Measurements from ENCODE around the gene SHQ1.

Gene SHQ1

DNA sequence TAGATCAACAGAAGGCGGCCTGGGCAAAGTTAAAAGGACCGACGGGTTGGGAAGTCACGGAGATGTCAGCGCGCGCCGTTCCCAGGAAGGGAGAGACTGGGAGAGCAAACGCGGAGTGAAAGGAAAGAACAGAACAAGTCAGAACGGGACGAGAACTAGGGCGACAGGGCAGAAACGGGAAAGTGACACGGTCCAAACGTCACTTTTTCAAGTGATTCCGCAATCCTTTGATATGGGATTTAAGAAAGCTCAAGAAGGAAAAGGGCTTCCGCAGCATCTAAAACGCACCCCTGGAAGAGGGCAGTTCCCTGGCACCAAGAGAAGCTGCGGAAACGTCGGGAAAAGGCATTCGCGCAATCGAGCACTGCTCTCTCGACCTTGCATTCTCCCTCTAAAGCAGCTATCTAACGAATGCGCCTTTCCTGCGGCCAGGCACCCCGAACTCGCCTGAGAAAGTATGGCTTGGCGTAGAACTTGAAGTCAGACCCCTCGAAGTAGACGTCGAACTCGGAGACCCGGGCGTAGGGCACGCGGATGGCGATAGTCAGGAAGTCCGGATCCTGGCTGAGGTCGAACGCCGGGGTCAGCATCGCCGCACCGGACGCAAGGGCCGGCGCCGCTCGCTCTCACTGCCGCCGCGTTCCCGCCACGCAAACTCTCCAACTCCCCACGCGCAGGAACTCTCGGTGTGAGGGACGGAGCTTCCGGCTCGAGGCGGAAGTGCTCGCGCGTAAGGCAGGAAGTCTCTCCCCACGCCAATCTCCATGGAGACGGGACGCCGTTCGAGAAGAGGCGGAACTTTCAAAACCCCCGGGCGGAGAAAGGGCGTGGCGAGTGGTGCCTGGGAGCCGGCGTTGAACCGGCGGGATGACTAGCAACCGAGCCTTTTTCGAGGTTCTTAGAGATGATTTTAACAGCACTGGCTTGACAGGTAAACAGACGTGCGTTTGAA, at the start of gene SHQ1:
TSS of gene SHQ1 (minus strand) at position 695 of the 952 bp plus-strand sequence. CDS start at position 590, 105 bp downstream.
- peak; percentile 75 to 90 (median 84) for DNase-seq

DNA sequence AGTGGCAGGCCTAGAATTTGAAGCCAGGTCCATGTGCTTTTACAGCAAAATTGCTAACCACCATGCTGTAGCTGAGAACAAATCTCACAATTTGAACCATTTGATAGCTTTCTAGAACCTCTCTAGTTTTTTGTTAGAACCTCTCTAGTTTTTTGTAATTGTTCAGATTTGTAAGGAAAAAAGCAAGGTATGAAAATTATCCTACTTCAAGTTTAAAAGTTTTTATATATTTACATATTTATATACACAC, 49.4 kb upstream of the SHQ1 start:
- no peak for DNase-seq

GRCh38 chr3:72896996-72897757, 48.9 kb upstream of the SHQ1 start:
- no peak for DNase-seq

- DNase-seq: no peak
Observed at GRCh38 chr3:72894976-72895552, 46.8 kb upstream of the SHQ1 start.

GRCh38 chr3:72892870-72893269, 44.6 kb upstream of the SHQ1 start:
- no peak for DNase-seq

DNA sequence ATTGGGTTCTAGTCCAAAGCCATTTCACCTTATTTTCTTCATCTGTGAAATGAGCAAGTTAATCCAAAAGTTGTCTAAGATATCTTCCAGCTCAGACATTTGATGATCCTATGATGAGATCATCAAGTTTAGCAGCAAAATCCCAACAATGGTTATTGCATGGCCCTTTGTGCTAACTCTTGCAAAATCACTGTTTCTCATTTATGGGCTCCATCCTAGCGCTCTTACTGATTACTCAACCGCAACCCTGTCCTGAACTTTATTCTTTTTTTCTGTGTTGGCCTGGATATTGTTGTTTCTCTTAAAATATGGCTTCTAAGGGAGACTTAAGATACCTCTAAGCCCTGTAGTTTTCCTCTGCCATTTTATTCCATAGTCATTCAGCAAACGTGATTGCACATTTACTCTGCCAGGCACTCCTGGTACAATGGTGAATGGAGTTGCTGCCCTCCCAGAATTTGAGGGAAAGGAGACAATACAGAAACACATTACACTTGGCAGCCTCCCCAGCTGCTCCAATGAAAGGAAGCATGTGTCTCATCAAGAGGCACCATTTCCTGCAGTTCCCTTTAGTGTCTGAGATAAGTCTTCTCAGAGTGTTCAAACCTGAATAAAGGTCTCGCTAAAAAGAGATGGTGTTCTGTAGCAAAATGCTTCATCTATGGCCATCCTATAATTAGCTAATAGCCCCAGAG, 44.0 kb upstream of the SHQ1 start:
- DNase-seq: no peak

- no peak for DNase-seq
Observed at GRCh38 chr3:72891053-72891855, 43.0 kb upstream of the SHQ1 start.

DNA sequence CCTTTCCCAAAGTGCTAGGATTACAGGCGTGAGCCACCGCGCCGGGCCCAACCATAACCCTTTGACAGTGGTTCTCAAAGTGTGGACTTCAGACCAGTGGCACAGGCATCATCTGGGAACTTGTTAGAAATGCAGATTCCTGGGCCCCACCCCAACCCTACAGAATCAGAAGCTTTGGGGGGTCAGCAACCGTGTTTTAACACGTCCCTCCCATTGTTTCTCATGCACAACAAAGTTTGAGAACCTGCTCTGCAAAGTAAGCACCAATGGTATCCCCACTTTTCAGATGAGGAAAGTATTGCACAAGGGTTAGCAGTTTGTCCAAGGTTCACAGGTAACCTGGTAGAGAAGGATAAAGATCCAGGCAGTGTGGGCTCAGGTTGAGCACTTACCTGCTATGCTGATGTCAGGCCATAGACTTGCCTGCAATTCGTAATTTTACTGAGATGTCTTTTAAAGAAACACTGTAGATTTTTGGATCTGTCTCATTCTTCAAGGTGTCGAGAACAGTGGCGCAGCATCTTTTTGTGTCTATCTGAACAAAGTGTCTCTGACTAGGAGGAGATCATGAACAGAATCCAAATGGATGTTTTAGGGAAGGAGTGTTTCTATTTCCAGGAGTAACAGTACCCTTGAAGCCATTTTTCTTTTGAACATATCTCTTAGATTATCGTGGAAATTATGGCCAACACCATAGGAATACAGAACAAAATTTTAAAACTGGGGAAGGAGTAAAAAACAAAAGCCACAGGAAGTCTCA, 42.1 kb upstream of the SHQ1 start:
- DNase-seq: no peak

DNA sequence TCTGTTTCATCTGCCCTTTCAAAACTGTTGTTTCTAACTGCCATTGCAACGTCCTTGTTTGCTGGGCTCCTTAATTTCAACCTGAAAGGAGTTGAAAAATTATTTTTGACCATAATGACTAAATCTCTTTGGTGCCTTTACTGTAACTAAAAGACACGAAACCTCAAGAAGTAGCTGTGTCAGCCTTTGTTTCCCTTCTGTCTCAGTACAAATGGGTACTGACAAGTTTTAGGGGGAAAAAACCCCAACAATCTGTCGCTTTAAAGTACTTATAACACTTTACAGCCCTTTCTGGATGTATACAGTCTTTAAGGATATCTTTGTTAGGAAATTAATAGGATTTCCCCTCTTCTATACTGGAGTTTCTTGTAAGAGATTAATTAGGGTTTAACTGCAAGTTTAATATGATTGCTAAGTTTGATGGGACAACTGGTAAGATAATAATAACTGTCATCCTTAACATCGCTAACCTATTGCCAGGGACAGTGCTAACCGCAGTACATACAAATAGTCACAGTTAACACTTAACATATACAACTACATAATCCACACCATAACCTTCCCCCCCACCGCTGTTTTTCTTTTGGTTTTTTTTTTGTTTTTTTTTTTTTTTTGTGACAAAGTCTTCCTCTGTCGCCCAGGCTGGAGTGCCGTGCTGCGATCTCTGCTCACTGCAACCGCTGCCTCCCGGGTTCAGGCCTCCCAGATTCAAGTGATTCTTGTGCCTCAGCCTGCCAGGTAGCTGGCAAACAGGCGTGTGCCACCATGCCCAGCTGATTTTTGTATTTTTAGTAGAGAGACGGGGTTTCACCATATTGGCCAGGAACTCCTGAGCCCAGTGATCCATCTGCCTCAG, 41.3 kb upstream of the SHQ1 start:
- DNase-seq: no peak

GRCh38 chr3:72888546-72889309, 40.5 kb upstream of the SHQ1 start:
- no peak for DNase-seq

DNA sequence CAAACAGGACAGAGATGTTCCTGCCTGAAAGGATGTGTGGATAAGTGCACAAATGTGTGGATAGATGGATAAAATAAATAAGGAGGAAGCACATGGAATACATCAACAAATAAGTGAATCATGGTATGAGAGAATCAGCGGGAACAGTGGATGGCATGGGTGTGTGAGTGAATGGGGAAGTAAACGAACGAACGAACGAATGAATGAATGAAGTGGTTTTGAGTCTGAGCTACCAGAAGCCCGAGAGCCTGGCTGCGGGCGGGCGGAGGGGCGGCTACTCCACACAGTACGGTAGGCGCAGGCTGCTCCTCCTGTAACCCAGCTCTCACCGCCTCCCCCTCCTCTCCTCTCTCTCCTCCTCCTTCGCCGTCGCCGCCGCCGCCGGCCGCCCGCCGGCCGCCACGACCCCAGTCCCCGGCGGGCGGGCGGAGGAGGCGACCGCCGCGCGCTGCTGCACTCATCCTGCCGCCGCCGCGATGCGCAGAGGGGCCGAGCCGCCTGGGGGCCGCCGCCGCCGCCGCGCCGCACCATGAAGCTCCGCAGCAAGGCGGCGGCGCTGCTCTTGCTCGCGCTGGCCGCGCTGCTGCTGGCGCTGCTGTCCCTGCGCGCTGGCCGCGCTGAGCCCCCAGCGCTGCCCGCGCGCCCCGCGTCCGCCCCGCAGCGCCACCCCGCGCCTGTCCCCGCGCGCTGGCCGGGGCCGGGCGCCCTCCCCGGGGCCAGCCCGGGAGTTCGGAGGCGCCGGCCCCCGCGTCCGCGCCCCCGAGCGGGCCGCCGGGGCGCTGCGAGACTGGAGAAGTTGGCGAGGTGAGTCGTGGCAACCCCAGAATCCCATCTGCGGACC, 39.7 kb upstream of the SHQ1 start, which contains the start of gene GXYLT2:
TSS of gene GXYLT2 (plus strand) at position 342 of the 841 bp plus-strand sequence. CDS start at position 530, 188 bp downstream.
- peak in 1 of 4 experiments; percentile 17 for DNase-seq

- DNase-seq: no peak
Observed at GRCh38 chr3:72887343-72887704, 39.1 kb upstream of the SHQ1 start.

GRCh38 chr3:72872183-72872582, 23.9 kb upstream of the SHQ1 start:
- no peak for DNase-seq

DNA sequence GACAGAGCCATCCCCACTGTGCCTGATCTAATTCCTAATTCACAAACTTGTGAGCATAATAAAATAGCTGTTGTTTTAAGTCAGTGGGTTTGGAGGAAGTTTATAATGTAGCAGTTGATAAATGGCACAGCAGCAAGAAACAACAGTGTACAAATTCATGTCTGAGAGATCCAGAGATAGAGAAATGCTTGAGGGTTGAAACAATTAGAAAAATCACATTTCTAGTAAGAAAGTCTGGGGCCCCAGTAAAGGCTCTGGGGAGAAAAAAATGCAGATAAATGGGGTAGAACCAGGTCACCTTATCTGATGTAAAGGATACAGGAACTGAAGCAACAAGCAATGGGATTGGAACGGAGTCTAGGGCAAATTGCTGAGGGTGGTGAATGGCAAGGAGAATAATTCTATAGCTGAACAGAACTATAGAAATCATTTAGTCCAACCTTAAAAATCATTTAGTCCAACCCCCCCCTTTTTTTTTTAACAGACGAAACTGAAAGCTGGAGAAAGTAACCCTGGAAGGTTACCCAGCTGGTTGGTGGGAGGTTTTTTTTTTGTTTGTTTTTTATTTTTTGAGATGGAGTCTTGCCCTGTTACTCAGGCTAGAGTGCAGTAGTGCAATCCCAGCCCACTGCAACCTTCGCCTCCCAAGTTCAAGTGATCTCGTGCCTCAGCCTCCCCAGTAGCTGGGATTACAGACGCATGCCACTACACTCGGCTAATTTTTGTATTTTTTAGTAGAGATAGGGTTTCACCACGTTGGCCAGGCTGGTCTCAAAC, 14.3 kb upstream of the SHQ1 start:
- DNase-seq: no peak

DNA sequence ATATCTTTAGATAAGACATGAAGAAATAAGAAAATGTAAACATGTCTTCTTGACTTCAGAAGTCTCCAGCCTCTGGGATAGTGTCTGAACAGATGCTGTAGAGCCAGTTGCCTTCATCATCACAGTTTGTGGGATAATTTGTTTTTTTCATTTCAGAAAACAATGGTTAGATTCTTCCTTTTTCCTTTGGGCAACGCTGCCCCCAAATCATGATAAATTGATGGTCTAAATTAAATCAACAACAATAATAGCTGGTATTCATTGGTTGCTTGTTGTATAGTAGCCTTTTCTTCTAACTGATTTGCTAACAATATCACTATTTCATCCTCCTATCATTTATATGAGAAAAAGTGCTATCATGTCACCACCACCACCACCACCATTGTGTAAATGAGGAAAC, 12.6 kb upstream of the SHQ1 start:
- no peak for DNase-seq

- no peak for DNase-seq
Observed at GRCh38 chr3:72860053-72860452, 11.8 kb upstream of the SHQ1 start.

GRCh38 chr3:72855001-72855400, 6.8 kb upstream of the SHQ1 start:
- DNase-seq: no peak

DNA sequence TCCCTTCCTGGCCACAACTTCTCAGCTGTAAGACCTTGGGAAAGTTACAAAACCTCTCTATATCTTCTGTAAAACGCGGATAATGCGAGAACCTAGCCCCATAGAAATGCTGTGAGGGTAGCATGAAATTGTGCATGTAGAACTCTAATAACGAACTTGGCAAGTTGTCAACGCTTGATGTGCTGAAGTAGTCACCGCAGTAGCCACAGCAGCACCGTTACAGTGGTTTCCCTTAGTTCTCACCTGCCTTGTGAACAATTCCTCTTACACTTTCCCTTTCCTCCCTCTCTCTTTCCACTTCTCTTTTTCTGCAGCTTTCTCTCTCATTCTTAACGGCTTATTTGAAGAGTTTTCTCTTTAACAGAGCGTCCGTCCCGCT, 447 bp upstream of the SHQ1 start:
- no peak for DNase-seq
